RWPE2 (cell line): ENCODE data around the gene C1orf50.

Source experiments
- ATAC-seq: fragments of 200-7000 bp; cut with Tn5 transposase; 3 replicates; pipeline ENCODE4 v1.9.1; 2021; ENCODE audit warnings: low read depth
- DNase-seq: peaks from one replicate; pipeline ENCODE4 v3.0.0-alpha.2; 2020; ENCODE audit warnings: low spot score
- H3K27ac ChIP-seq: fragments of 450-650 bp; 2 replicates; pipeline ENCODE4 v1.5.1; 2017; ENCODE audit warnings: mild to moderate bottlenecking; ENCODE audit not compliant: poor library complexity, severe bottlenecking
- H3K27me3 ChIP-seq: fragments of 250-450 bp; sonication (Bioruptor Pico); 2 replicates; pipeline ENCODE4 v1.5.1; 2021; ENCODE audit warnings: mild to moderate bottlenecking, moderate library complexity; ENCODE audit not compliant: insufficient read depth, poor library complexity, severe bottlenecking
- H3K36me3 ChIP-seq: fragments of 250-450 bp; sonication (Bioruptor Pico); 2 replicates; pipeline ENCODE4 v1.5.1; 2020; ENCODE audit warnings: low read depth, mild to moderate bottlenecking, moderate library complexity
- H3K4me1 ChIP-seq: fragments of 250-450 bp; sonication (Bioruptor Pico); 2 replicates; pipeline ENCODE4 v1.5.1; 2021; ENCODE audit warnings: mild to moderate bottlenecking, moderate library complexity; ENCODE audit not compliant: insufficient read depth, poor library complexity, severe bottlenecking
- H3K4me3 ChIP-seq: fragments of 250-450 bp; sonication (Bioruptor Pico); 2 replicates; pipeline ENCODE4 v1.5.1; 2021; ENCODE audit warnings: mild to moderate bottlenecking, moderate library complexity; ENCODE audit not compliant: severe bottlenecking
- H3K9me3 ChIP-seq: fragments of 250-450 bp; sonication (Bioruptor Pico); 2 replicates; pipeline ENCODE4 v1.5.1; 2021; ENCODE audit warnings: mild to moderate bottlenecking, moderate library complexity; ENCODE audit not compliant: severe bottlenecking
- TF ChIP-seq, protein P1 (sequence below): fragments of 450-650 bp; IDR thresholded peaks from one replicate; pipeline ENCODE4 v1.5.1; 2017; ENCODE audit warnings: mild to moderate bottlenecking, moderate library complexity; ENCODE audit not compliant: poor library complexity, severe bottlenecking

Gene C1orf50

DNA sequence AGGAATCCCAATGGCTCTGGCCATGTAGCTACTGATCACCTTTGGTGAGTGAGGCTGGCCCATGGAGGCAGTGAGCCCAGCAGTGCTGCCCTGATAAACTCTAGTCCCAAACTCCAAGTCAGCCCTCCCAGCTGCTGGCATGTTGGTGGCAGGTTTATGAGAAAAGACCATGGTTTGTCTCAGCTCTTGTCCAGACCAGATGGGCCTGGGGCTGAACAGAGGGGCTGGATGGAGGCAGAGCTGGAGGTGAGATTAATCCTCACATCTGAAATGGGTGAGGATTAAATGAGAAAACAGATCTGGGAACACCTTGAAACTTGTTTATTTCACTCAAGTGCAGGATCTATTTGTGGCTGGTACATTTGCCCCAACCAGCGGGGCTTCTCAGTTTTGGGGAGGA, 21.0 kb downstream of the C1orf50 start:
- ATAC-seq (no peak), DNase-seq (no peak)
- Histone ChIP-seq H3K9me3 (no peaks in the 10 kb centered on the region), H3K27ac (no peak overlapping the region), H3K36me3 (peaks cover under 1% of the 10 kb centered on the region; the same call in 1 of the 2 replicates), H3K4me3 (no peak overlapping the region), H3K4me1 (no peaks in the 10 kb centered on the region), H3K27me3 (no peaks in the 10 kb centered on the region)
- TF ChIP-seq, protein P1, sequence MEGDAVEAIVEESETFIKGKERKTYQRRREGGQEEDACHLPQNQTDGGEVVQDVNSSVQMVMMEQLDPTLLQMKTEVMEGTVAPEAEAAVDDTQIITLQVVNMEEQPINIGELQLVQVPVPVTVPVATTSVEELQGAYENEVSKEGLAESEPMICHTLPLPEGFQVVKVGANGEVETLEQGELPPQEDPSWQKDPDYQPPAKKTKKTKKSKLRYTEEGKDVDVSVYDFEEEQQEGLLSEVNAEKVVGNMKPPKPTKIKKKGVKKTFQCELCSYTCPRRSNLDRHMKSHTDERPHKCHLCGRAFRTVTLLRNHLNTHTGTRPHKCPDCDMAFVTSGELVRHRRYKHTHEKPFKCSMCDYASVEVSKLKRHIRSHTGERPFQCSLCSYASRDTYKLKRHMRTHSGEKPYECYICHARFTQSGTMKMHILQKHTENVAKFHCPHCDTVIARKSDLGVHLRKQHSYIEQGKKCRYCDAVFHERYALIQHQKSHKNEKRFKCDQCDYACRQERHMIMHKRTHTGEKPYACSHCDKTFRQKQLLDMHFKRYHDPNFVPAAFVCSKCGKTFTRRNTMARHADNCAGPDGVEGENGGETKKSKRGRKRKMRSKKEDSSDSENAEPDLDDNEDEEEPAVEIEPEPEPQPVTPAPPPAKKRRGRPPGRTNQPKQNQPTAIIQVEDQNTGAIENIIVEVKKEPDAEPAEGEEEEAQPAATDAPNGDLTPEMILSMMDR = no peak

DNA sequence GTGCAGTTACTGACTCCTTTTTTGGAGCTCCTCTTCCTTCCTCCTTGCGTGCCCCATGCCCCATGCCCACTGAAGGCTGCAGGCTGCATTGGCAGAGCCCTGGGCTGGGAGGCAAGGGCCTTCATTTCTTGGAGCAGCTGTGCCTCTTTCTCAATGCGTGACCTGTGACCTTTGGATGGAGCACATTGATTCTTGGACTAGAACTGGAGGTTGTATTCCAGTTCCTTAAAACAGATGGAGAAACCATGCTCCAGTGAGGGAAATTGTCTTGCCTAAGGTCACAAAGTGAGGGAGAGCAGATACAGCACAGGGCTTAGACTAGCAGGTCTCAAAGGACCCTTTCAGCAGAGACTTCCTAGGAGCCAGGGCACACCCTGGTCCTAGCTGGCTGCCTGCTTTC, 26.8 kb downstream of the C1orf50 start:
- Histone ChIP-seq H3K4me3 (no peak overlapping the region), H3K27ac (no peak overlapping the region), H3K27me3 (no peaks in the 10 kb centered on the region), H3K36me3 (no peaks in the 10 kb centered on the region), H3K4me1 (no peaks in the 10 kb centered on the region), H3K9me3 (no peaks in the 10 kb centered on the region)
- DNase-seq = no peak
- TF ChIP-seq, protein P1 = no peak
- ATAC-seq = no peak

DNA sequence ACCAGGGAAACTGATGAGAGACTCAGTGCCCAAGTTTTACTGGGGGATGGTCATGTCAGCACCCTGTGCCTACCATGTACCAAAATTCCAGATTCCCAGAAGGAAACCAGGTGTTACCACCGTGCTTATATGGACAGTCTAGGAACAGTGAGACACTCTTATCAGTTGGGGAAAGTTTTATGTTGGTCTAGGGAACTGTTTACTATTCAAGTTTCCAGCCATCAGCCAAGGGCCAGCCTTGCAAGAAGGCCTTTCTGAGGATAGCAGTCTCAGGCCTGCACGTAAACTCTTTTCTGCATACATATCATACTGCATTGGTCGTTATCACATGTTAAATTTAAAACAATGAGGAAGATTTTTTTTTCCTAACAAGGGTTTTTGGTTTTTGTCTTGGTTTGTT, 30.4 kb downstream of the C1orf50 start:
- no peaks in the 10 kb centered on the region for H3K36me3 ChIP-seq
- ATAC-seq = no peak
- no peaks in the 10 kb centered on the region for H3K27me3 ChIP-seq
- TF ChIP-seq, protein P1 = no peak
- no peaks in the 10 kb centered on the region for H3K9me3 ChIP-seq
- H3K27ac ChIP-seq = no peak overlapping the region
- no peak overlapping the region for H3K4me3 ChIP-seq
- no peaks in the 10 kb centered on the region for H3K4me1 ChIP-seq
- no peak for DNase-seq

DNA sequence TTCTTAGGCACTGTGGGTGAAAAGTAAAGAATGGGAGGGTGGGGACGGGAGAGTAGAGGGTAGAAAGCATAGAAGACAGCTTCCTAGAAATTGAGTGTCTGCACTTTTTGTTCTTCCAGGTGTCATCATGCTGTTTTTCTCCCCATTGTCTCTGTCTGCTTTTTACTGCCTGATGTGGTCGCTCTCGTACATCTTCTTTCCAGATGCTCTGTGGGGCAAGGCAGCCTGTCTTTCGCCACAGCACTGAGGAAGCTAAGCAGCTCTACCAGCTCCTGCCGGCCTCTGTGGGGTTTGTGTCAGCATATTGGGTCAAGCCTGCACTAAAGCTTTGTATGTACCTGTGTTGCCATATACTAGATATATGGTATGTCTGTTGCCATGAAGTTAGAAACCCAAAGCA, 30.9 kb downstream of the C1orf50 start:
- H3K9me3 ChIP-seq = no peaks in the 10 kb centered on the region
- ATAC-seq (no peak), DNase-seq (no peak)
- no peaks in the 10 kb centered on the region for H3K4me1 ChIP-seq
- H3K27ac ChIP-seq = no peak overlapping the region
- no peaks in the 10 kb centered on the region for H3K36me3 ChIP-seq
- H3K4me3 ChIP-seq = no peak overlapping the region
- H3K27me3 ChIP-seq = no peaks in the 10 kb centered on the region
- TF ChIP-seq, protein P1 = no peak

DNA sequence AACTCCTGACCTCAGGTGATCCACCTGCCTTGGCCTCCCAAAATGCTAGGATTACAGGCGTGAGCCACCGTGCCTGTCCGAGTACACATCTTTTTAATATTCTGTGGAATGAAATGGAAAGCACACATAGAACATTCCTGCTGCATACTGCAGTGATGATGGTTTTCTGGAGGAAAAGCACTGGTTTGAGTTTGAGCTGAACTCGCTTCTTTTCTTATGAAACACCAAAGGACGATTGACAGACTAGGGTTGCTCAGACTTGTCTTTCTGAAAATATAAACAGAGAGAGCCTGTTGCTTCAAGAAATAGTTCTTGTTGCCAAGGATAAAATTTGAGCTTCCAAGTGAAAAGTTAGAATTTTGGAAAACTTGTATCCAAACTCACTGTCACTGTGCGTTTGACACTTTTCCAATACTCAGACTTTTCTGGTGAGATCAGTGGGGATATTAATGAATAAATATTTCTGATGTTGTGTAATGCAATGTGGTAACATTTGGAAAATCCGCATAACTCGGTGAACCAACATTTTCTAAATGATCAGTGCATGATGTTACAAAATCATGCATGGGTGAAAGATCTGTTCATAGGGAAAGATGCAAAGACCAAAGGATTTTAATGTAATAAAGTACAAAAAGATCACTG, 34.9 kb downstream of the C1orf50 start:
- Histone ChIP-seq H3K4me1 (no peaks in the 10 kb centered on the region), H3K27ac (no peak overlapping the region), H3K4me3 (no peak overlapping the region), H3K9me3 (no peaks in the 10 kb centered on the region), H3K36me3 (no peaks in the 10 kb centered on the region), H3K27me3 (no peaks in the 10 kb centered on the region)
- DNase-seq (no peak), ATAC-seq (no peak)
- TF ChIP-seq, protein P1 = no peak
